Astrocyte of the cerebellum (primary cell): Measurements from ENCODE around the gene FAM47E.

Experiments
- DNase-seq: peaks from one replicate; pipeline ENCODE4 v3.0.0-alpha.2; 2011; ENCODE audit warnings: low read depth
- H3K4me3 ChIP-seq: 2 replicates; pipeline ENCODE4 v1.5.1; 2011; ENCODE audit warnings: mild to moderate bottlenecking, low read depth, low read length, moderate library complexity
- CTCF ChIP-seq: IDR thresholded peaks from 2 replicates; pipeline ENCODE4 v1.5.1; 2012; ENCODE audit warnings: low read length, low read depth, moderate library complexity, mild to moderate bottlenecking; ENCODE audit errors: missing control alignments
- in situ Hi-C: cut with HindIII; loops from 2 replicates; pipeline ENCODE4 v1.10.0; 2017; ENCODE audit warnings: low sequenced_read_pairs

The FAM47E gene

GRCh38 chr4:76309939-76310550, 58.5 kb downstream of the FAM47E start:
- TF ChIP-seq CTCF = no peak
- in situ Hi-C loops = no loop called here

GRCh38 chr4:76310683-76311082, 59.2 kb downstream of the FAM47E start:
- no peak for TF ChIP-seq CTCF

More at GRCh38 chr4:76309939-76310550, 58.5 kb downstream of the FAM47E start:
- H3K4me3 ChIP-seq = no peak overlapping the region
- no peak for DNase-seq

GRCh38 chr4:76311896-76312331, 60.4 kb downstream of the FAM47E start:
- in situ Hi-C loops = no loop called here
- no peak for DNase-seq
- no peak for TF ChIP-seq CTCF
- no peak overlapping the region for H3K4me3 ChIP-seq

More at GRCh38 chr4:76310683-76311082, 59.2 kb downstream of the FAM47E start:
- in situ Hi-C loops = no loop called here
- DNase-seq = no peak
- no peak overlapping the region for H3K4me3 ChIP-seq

GRCh38 chr4:76312457-76312856, 60.9 kb downstream of the FAM47E start:
- in situ Hi-C loops = no loop called here

GRCh38 chr4:76313547-76313946, 62.0 kb downstream of the FAM47E start:
- TF ChIP-seq CTCF = no peak
- in situ Hi-C loops = no loop called here
- no peak overlapping the region for H3K4me3 ChIP-seq
- no peak for DNase-seq

More at GRCh38 chr4:76312457-76312856, 60.9 kb downstream of the FAM47E start:
- H3K4me3 ChIP-seq = no peak overlapping the region
- no peak for TF ChIP-seq CTCF
- no peak for DNase-seq

GRCh38 chr4:76315267-76315918, 63.9 kb downstream of the FAM47E start:
- DNase-seq = no peak
- H3K4me3 ChIP-seq = no peak overlapping the region
- in situ Hi-C loops = no loop called here
- no peak for TF ChIP-seq CTCF
